ENCODE results near the gene SH3D19.

- no peak for TF ChIP-seq POLR2AphosphoS5 (IDR thresholded peaks at IDR 0.05)
- no peak for TF ChIP-seq POLR2A (IDR thresholded peaks at IDR 0.05)
- no peak for TF ChIP-seq CTCF (IDR thresholded peaks at IDR 0.05)
- TF ChIP-seq EP300 (IDR thresholded peaks at IDR 0.05): no peak
Observed at GRCh38 chr4:151329217-151330007, 4.0 kb upstream of the SH3D19 start.
